Head of caudate nucleus (tissue), 42 donors: Measurements from ENCODE around the gene PKP2.
A peak's percentile ranks its signal among the peaks of the same experiment; 100 is the strongest.
"Not testable (repeated sequence)": the region's sequence is repeated elsewhere in the genome, so short reads cannot be mapped to it uniquely, and the experiment has no call there.

Experiments
- DNase-seq, 42 donors: peaks; one replicate each; pipeline versions ENCODE4 v3.0.0 to v3.0.0-alpha.2; 2020 to 2021; ENCODE audit warnings: mixed read lengths in 7 of 42
- intact Hi-C: fragments of 100-400 bp; cut with DNase I; formaldehyde crosslinking; loops from one replicate; pipeline ENCODE4 v1.15.0; 2022

PKP2 gene

DNA sequence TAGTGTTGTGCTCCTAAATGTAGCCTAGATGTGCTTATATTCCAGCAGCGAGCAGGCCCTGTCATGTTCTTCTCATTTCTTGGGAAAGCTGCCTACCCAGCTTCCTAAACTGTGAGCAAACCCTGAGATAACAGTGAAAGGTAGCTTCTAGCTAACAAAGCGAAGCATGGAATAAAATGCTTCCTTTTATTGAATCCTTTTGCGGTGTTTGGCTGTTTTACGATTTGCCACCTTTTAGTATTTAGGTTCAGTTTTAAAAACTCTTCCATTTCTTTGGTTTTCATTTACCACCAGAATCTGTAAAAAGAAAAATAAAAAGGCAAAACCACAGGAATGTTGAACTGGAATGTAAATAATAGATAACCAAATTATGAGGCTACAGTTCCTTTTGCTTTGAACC, 5.0 kb upstream of the PKP2 start:
- intact Hi-C loops, result no loop called here
- peak in 4 of 42 donors; percentile 17 to 58 (median 24) for DNase-seq

DNA sequence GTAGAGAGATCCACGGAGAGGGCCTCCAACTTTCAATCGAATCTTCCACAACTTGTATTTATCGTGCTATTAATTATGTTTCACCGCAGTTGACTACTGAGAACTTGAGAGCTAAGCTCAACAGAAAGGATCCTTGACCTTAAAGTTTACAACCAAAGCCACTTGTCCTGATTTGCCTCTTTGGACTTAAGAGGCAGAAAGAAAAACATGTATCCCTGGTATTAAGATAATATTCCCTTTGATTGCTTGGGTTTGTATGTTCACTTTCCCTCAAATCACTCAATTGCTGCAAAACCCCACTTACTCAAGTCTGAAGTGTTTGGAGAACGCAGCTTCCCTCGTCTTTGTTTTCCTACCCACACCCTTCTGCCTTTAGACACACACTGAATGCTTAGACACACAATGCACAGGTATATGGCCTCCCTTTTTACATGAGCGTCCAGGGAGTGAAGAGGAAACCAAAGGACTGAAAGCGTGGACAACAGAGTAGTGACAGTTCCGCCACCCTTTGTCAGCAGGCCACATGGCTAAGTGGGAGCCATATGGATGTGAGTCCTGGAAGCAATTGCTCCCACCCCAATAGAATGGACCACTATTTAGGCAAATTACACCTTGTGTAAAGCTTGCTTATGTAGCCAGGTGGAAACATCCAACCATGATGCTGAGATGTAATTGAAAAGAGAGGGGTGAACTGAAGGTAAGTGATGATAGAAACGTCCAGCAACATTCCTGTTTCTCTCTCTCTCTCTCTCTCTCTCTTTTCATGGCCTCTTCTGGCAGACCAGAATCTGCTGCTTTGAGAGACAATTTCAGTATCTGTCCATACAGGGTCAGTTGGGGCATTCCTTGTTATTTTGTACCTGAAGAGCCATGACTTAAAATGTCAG, 1.4 kb upstream of the PKP2 start:
- DNase-seq, result no peak
- intact Hi-C loops, result no loop called here

DNA sequence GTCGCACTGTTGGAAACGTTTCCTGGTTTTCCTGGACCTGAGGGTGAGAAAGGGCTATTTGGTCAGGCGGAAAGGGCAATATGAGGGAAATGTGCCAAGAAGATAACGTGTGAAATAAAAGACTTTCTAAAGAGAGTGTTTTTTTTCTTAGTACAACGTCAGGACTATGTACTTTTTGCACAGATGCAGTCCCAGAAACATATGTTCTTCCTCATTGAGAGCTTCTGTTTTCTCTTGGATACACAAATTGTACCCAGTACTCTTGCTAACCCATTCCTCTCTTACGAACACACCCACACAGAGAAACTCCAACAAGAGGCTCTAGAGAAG, 669 bp upstream of the PKP2 start:
- DNase-seq, result no peak
- intact Hi-C loops, result no loop called here

DNA sequence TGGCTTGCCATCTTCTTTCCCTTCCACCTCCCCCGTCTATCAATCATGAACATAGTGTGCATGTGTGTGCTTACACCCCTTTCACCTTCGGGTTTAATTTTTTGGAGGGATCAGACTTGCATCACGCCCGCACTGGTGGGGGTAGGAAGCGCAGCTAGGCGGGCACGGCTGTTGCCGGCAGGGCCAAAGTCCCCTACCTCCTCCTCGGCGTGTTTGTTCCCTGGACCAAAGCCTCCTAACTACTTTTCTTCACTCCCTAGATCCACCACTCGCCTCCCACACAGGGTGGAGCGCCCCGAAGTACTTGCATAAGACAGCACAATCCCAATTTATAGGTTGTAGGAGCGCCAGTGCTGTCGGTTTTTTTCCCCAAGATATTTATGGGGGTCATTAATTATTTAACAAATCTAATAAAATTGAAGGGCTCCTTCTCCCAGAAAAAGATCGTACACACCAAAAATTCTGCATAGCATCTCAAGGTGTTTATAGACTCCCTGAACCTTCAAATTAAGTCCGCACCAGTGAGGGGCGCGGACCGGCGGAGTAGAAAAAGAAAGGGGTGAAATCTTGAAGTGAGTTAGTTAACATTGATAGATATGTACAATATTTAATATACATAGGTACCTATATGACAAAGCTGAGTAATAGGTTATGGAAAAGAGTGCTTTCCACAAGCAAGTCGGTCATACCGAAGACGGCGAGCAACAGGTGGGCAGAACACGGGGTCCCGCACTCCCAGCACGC, 717 bp downstream of the PKP2 start:
- DNase-seq, result peak in 17 of 42 donors; percentile 10 to 62 (median 27)
- intact Hi-C loops, result no loop called here

DNA sequence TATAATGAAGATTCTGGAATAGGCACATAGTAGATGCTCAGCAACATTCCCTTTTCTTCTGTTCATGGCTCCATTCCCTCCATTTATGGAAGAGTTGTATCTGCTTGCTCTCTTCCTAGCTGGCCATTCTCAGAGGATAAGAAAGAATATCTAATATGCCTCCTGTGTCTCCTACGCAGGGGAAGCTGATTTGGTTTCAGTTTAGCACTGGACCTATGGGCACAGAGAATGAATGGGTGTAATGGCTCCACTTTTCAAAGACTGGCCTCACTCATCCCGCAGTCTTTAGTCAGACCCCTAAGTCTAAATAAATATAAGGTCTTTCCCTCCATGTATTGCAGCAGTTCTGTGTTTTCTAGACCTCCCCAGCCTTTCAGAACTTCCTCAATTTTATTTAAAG, 2.0 kb downstream of the PKP2 start:
- no peak for DNase-seq
- intact Hi-C loops, result no loop called here

DNA sequence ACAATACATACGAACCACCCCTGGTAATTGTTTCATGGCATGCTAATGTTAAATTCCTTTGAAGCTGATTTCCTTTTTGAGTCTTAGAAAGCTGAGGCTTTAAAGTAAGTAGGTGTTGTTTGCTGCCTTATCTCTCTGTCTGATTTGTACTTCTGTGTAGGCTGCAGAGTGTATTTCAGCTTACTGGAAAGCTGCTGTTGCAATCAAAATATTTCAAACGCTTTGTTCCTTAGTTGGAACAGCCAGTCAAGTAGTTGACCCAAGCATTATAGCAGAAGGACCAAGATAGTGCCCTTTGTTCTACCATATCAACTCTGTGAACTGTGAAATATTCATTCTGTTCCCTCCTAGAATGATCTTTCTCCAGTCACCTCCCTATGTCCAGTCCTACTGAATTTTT, 3.1 kb downstream of the PKP2 start:
- intact Hi-C loops, result no loop called here
- DNase-seq, result no peak

DNA sequence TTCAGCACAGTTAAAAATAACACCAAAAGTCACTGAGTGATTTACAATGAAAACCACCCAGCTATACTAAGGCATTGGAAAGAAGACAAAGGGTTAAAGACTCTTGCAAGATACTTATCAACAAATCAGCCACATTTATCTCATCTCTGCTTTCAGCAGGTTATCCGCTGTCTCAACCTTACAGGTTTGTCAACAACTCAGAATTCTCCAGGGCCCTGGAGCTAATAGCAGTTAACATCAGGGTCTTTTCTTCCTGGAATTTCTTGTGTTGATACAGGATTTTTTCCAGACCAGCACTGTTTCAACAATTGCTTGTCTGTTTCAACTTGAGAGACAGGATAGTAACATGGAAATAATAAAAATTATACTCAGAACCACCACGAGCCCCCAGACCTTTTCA, 3.5 kb downstream of the PKP2 start:
- DNase-seq, result no peak
- intact Hi-C loops, result no loop called here

DNA sequence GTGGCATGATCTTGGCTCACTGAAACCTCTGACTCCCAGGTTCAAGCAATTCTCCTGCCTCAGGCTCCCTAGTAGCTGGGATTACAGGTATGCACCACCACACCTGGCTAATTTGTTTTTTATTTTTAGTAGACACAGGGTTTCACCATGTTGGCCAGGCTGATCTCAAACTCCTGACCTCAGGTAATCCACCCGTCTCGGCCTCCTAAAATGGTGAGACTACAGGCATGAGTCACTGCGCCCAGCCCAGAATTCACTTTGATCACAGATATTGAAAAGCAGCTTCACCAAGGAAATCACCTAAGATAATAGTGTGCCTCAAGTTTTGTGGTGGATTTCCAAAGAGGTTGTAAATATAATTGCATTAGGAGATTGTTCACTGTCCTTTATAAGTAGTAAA, 4.2 kb downstream of the PKP2 start:
- DNase-seq, intact Hi-C loops: not testable (repeated sequence)

DNA sequence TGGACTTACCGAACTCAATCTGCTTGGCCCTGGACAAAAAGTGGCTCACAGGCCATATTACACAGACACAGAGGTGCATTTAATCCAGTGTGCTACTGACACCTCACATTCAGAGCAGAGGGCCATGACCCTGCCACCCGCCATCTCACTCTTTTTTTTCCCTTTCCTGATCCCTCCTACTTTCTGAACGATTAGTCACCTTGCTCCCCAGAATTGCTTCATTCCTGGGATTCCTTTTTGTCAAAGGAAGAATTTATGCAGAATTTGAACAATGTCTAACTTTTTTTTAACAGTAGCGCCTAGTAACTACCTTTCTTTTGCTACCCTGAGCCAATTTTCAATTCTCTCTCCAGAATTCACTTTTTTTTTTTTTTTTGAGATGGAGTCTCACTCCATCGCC, 4.6 kb downstream of the PKP2 start:
- intact Hi-C loops, result no loop called here
- DNase-seq, result peak in 11 of 42 donors; percentile 13 to 58 (median 28)

DNA sequence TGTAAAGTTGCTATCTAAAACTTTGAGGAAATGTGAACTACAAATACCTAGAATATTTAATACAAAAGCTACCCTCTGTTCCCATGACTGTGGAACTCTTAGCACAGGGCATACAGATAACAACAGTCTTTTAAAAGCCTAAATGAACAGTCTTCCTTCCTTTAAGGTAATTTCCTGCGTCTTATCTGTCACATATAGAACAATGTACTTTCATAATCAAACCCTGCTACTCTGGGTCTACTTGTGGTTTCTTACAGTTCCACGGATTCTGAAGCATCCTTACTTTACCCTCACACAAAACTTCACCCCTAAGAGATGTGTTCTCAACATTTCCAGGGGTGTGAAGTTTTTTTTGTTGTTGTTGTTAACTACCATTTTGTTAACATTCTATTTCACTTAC, 5.1 kb downstream of the PKP2 start:
- intact Hi-C loops, result no loop called here

DNA sequence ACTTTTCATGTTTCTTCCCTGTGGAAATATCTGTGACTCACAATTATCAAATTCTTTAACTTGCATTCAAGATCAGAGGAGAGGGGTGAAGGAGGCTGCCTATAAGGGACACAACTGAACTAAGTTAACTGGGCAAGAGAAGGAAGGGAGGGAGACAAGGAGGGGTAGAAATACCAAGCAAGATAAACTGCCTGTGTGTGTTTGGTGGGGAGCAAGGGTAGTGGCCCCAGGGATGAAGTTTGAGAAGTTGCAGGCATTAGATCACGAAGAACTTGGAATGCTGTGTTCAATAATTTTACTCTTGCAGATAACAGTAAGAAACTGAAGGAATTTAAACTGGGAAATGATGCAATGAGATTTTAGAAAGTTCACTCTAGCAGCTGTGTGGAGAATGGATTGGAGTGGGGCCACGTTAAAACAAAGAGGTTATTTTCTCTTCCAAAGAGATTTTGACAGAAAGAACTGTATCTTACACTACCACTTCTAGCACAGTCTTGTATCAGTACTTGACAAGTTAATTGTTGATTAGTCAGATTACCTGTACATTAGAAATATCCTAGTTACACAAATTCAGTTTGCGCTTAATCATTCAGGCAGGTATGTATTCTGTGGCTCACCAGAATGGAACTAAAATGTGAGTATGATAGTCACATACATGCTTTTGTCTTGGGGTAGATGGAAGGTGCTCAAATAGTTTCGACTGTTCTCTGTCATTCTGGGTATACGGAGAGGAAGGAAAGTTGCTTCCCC, 7.4 kb downstream of the PKP2 start:
- DNase-seq, result peak in 3 of 42 donors; percentile 17 to 22 (median 21)

More for the DNA sequence above, 5.1 kb downstream of the PKP2 start:
- DNase-seq, result no peak

DNA sequence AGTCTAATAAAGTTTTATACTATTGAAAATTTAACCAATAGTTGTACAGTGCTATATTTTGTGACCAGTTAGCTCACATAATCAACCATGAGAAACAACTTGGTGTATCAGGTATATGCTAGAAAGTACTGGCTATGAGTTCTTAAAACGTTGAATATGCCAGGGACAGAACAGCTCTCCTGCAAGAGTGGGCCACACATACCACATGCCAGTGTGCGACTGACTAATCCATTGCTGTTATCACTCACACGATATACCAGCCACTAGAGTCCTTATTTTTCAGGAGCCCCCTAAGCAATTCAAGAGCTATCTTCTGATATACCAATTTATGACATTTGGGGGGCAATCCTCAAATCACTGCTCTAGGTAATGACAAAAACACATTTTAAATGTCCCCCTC, 9.5 kb downstream of the PKP2 start:
- DNase-seq, result no peak
- intact Hi-C loops, result no loop called here

More for the DNA sequence above, 7.4 kb downstream of the PKP2 start:
- intact Hi-C loops, result no loop called here

DNA sequence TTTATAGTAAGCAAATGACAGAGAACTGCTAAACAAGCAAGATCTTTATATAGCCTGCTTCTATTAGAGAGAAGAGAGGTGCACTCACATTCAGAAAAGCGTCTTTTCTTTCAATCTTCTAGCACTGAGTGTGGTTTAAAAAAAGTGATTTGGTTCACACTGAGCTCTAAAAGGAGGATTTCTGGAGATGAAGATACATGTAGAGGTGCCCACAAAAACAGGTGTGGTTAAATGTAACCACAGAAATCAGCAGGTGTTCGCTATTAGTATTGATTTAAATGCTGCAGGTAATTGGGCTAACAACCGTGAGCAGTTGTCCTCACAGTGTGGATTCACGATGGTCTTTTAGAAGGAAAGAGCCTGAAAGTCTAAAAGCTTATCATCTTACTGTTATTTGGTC, 10.7 kb downstream of the PKP2 start:
- DNase-seq, result no peak
- intact Hi-C loops, result no loop called here

DNA sequence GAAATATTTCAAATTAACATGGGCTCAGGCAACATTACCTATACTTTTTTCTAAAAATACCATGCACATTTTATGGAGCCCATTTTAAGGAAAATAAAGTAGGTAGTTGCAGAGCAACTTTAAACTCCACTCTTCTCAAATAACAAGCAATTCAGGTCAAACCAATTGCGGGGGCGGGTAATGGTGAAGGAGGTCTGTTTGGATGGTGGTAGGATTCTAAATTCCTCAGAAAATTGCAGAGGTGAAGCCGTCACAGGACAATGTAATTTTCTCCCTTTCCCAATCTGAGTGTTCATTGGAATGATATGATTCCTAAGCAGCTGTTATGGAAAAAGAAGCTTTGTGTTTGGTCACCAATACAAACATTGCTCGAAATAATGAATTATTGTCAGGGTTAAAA, 11.6 kb downstream of the PKP2 start:
- intact Hi-C loops, result no loop called here

DNA sequence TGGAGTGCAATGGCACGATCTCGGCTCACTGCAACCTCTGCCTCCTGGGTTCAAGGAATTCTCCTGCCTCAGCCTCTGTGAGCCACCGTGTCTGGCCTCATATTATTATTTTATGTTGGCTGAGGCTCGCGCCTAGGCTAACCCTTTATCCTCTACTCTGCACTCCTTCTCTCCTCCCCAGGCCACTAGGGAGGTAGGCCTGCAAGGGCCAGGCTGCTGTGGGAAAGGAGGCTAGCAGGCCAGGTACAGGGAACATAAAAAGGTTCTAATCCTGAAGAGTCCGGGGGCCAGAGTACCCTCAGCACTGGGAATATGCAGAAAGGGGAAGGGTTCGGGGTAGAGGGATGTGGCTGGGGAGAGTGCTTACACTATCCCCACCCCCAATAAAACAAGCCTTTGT, 14.9 kb downstream of the PKP2 start:
- intact Hi-C loops, result no loop called here
- DNase-seq, result no peak

More for the DNA sequence above, 11.6 kb downstream of the PKP2 start:
- no peak for DNase-seq

DNA sequence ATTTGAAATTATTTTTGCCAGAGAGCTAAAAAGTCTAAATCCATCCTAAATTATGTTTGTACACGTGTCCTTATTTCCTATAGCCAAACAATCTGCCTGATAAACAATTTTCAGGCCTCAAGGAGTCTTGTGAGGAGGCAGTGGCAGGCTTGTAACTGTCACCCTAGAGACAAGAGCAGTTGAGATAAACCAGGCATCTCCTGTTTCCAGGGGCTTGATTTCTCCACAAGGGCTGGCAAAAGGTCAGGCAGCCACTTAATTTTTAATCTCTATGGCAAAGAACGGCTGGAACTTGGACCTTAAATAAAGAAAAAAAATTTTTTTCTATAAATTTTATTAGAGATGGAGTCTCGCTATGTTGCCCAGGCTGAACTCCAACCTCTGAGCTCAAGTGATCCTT, 15.5 kb downstream of the PKP2 start:
- intact Hi-C loops, result no loop called here
- no peak for DNase-seq

DNA sequence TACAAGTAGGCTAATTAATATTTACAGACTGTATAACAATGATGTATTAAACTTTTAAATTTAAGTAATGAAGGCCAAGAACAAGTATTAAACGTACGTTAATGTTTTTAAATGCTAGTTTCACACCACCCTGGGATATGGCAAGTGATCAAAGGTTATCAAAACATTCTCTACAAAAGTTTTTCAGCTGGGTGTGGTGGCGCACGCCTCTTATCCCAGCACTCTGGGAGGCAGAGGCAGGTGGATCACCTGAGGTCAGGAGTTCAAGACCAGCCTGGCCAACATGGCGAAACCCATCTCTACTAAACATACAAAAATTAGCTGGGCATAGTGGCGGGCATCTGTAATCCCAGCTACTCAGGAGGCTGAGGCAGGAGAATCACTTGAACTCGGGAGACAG, 17.5 kb downstream of the PKP2 start:
- DNase-seq, result not testable (repeated sequence)

DNA sequence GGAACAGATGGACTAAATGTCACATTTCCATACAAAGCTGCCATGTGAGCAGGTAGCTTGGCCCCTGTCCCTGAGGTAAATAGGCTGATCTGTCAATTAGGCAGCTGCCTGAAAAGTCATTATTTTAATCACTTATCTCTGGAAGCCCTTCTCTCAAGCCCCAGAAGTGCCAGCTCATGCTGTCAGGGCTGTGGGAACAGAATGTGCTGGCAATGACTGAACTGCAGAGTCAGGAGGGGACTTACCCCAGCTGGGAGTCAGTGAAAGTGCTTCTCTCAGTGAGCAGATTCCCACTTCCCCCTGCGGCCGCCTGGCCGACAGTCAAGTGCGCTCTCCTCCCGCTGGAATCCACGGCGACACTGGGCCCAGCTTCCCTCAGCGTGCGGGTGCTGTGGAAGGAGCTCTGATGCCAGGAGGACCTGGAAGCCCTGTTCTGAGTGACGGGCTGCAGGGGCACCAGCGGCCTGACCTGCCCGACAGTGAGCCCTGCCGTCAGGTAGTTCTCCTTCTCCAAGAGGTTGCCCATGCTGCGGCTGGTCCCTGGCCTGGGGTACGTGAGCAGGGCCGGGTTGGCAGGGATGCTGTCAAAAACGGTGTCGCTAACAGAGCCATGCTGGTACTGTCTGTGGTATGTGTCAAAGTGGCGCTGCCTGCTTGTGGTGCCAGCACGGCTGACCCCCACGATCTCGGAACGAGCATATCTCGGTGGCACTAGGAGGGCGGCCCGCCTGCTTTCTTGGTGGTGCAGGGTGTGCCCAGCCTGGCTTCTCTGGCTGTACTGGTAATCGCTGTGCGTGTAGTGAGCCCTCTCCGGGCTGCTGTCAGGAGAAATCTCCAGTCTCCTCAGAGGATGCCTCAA, 18.7 kb downstream of the PKP2 start:
- peak in 11 of 42 donors; percentile 9 to 45 (median 21) for DNase-seq
- intact Hi-C loops, result no loop called here

More for the DNA sequence above, 17.5 kb downstream of the PKP2 start:
- intact Hi-C loops, result not testable (repeated sequence)

DNA sequence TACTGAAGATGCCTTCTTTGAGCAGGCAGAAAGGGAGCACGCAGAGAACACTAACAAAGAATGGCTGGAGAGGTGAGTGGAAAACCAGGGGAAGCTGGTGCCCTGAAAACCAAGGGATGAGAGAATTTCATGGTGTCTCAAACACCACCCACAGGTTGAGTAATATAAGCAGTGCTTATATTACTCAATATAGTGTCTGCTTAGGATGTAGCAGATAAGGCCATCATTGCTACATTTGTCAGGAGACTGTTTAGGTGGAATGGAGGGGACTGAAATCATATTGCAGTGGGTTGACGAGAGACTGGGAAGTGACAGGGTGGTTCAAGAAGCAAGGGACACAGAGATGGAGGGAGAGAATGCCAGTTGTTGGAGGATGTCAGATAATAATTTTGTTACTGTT, 20.6 kb downstream of the PKP2 start:
- no peak for DNase-seq
- intact Hi-C loops, result no loop called here
